HCT116 (cell line): ENCODE results near the gene AP5M1. TPM values are rescaled to one million over a fixed set of nuclear protein-coding genes. Genes with fewer than 3 reads are reported as not detected.
"Not testable (repeated sequence)": the region's sequence is repeated elsewhere in the genome, so short reads cannot be mapped to it uniquely, and the experiment has no call there.

Experiments used
- ATAC-seq: fragments of 200-7000 bp; cut with Tn5 transposase; 2 replicates; pipeline ENCODE4 v1.9.1; 2020; ENCODE audit warnings: mild to moderate bottlenecking, moderate library complexity
- BruUV-seq: library from RNA; stranded (reverse); fragments of 400-500 nt; replicated peaks from 2 replicates; lab custom pipeline; 2021; lab: Mats Ljungman, UMichigan
- CTCF ChIA-PET: fragments of 300-600 bp; sonication (Branson Sonifier 250); formaldehyde crosslinking; loops from one replicate; lab custom pipeline; 2021; ENCODE audit warnings: antibody characterized with exemption; lab: Charles Lee
- POLR2A ChIA-PET: fragments of 300-600, 350-600 bp; sonication (Branson Sonifier 250); formaldehyde crosslinking; loops from one replicate; lab custom pipeline; 2021; ENCODE audit warnings: antibody characterized with exemption; lab: Charles Lee
- RAD21 ChIA-PET, 2 experiments: fragments of 300-600 bp; sonication (Branson Sonifier 250); formaldehyde crosslinking; loops; one replicate each; lab custom pipeline; 2023; ENCODE audit warnings: low total read pairs in 2 of 2; ENCODE audit not compliant: uncharacterized antibody in 2 of 2, unreplicated experiment in 2 of 2, low non-redundant PET in 1 of 2; lab: Charles Lee
- DNase-seq: peaks from one replicate; pipeline ENCODE4 v3.0.0-alpha.2; 2010; ENCODE audit warnings: low read depth, low spot score
- H2AFZ ChIP-seq: fragments of 200-600 bp; shearing (Covaris generic), sonication (generic); 2 replicates; pipeline ENCODE4 v1.6.1; 2017; ENCODE audit warnings: low read depth, mixed run types, mixed read lengths, antibody characterized with exemption, low read length; ENCODE audit not compliant: poor library complexity, severe bottlenecking
- H3K27ac ChIP-seq: 2 replicates; pipeline ENCODE4 v1.5.1; 2012; ENCODE audit warnings: low read depth, low read length
- H3K27me3 ChIP-seq: fragments of 200-600 bp; sonication (generic); 2 replicates; pipeline ENCODE4 v1.6.1; 2016; ENCODE audit warnings: mixed run types, low read length, mixed read lengths; ENCODE audit not compliant: insufficient read depth
- H3K36me3 ChIP-seq, 2 experiments: fragments of 200-500 bp in 1 of 2; fragments of 200-600 bp in 1 of 2; sonication (Bioruptor generic) in 1 of 2; sonication (generic) in 1 of 2; 2 replicates each; pipeline versions ENCODE4 v1.5.1 to v1.6.1; 2014 to 2016; ENCODE audit warnings: low read length in 2 of 2, inconsistent platforms in 1 of 2, mixed read lengths in 1 of 2, mixed run types in 1 of 2; ENCODE audit not compliant: insufficient read depth in 2 of 2, control insufficient read depth in 1 of 2
- H3K4me1 ChIP-seq, 2 experiments: fragments of 200-600 bp in 1 of 2; sonication (generic) in 1 of 2; 2 replicates each; pipeline versions ENCODE4 v1.5.1 to v1.6.1; 2012 to 2017; ENCODE audit warnings: low read length in 2 of 2, inconsistent platforms in 1 of 2, mild to moderate bottlenecking in 1 of 2, mixed read lengths in 1 of 2, mixed run types in 1 of 2, moderate library complexity in 1 of 2; ENCODE audit not compliant: insufficient read depth in 2 of 2, control insufficient read depth in 1 of 2
- H3K4me2 ChIP-seq: fragments of 200-600 bp; sonication (generic); 2 replicates; pipeline ENCODE4 v1.6.1; 2017; ENCODE audit warnings: mixed run types, low read length, mixed read lengths
- H3K4me3 ChIP-seq, 2 experiments: fragments of 200-600 bp in 1 of 2; sonication (generic) in 1 of 2; replicated peaks in 1 of 2; 2 replicates each; pipeline ENCODE4 v1.5.1; 2011 to 2016; ENCODE audit warnings: low read length in 2 of 2, control low read depth in 1 of 2, low read depth in 1 of 2, mild to moderate bottlenecking in 1 of 2, mixed read lengths in 1 of 2, mixed run types in 1 of 2
- H3K79me2 ChIP-seq: fragments of 200-600 bp; sonication (generic); 2 replicates; pipeline ENCODE4 v1.6.1; 2017; ENCODE audit warnings: mild to moderate bottlenecking, mixed run types, low read length, moderate library complexity, mixed read lengths; ENCODE audit not compliant: insufficient read depth
- H3K9ac ChIP-seq: fragments of 200-600 bp; sonication (generic); 2 replicates; pipeline ENCODE4 v1.6.1; 2016; ENCODE audit warnings: low read length, mixed read lengths
- H3K9me2 ChIP-seq: fragments of 200-600 bp; sonication (generic), shearing (Covaris generic); 2 replicates; pipeline ENCODE4 v1.6.1; 2017; ENCODE audit warnings: mixed run types, mild to moderate bottlenecking, moderate library complexity; ENCODE audit not compliant: insufficient read depth
- H3K9me3 ChIP-seq, 2 experiments: fragments of 200-500 bp in 1 of 2; fragments of 200-600 bp in 1 of 2; sonication (Bioruptor generic) in 1 of 2; sonication (generic) in 1 of 2; 2 replicates each; pipeline ENCODE4 v1.6.1; 2014 to 2017; ENCODE audit warnings: low read length in 2 of 2, mixed read lengths in 2 of 2, inconsistent platforms in 1 of 2, low read depth in 1 of 2, mild to moderate bottlenecking in 1 of 2, mixed run types in 1 of 2, moderate library complexity in 1 of 2; ENCODE audit not compliant: control insufficient read depth in 1 of 2, insufficient read depth in 1 of 2
- H4K20me1 ChIP-seq: fragments of 200-600 bp; sonication (generic), shearing (Covaris generic); 2 replicates; pipeline ENCODE4 v1.6.1; 2017; ENCODE audit warnings: mixed run types, mild to moderate bottlenecking, moderate library complexity; ENCODE audit not compliant: insufficient read depth
- intact Hi-C: fragments of 100-400 bp; cut with micrococcal nuclease; formaldehyde crosslinking; loops from 2 replicates; pipeline ENCODE4 v1.10.0; 2022
- total RNA-seq: library from RNA; stranded (reverse); gene quantifications from one replicate; pipeline ENCODE4 v1.2.1, GENCODE V29; 2021; ENCODE audit not compliant: unreplicated experiment

AP5M1 gene
- total RNA-seq, 1 experiment from 2014 or later, result 25.3 TPM

- DNase-seq, H3K79me2 ChIP-seq, H3K36me3 ChIP-seq, CTCF ChIA-PET, H4K20me1 ChIP-seq, H3K9ac ChIP-seq, H3K4me2 ChIP-seq, H3K27me3 ChIP-seq, POLR2A ChIA-PET, intact Hi-C loops, H3K4me1 ChIP-seq, RAD21 ChIA-PET, H3K9me3 ChIP-seq, H3K4me3 ChIP-seq, ATAC-seq, H2AFZ ChIP-seq, H3K27ac ChIP-seq, BruUV-seq, H3K9me2 ChIP-seq: not testable (repeated sequence)
These were observed 63.7 kb downstream of the AP5M1 start for GRCh38 chr14:57332475-57332874.

GRCh38 chr14:57333726-57334125 lies 65.0 kb downstream of the AP5M1 start:
- intact Hi-C loops, H3K4me1 ChIP-seq, H3K4me3 ChIP-seq, RAD21 ChIA-PET, POLR2A ChIA-PET, CTCF ChIA-PET, H3K27ac ChIP-seq, H3K9me2 ChIP-seq, H3K27me3 ChIP-seq, H3K9me3 ChIP-seq, H3K79me2 ChIP-seq, H3K9ac ChIP-seq, BruUV-seq, DNase-seq, H3K4me2 ChIP-seq, ATAC-seq, H2AFZ ChIP-seq, H3K36me3 ChIP-seq, H4K20me1 ChIP-seq: not testable (repeated sequence)

- H3K27ac ChIP-seq, CTCF ChIA-PET, RAD21 ChIA-PET, H3K4me2 ChIP-seq, POLR2A ChIA-PET, ATAC-seq, intact Hi-C loops, H3K9me3 ChIP-seq, H3K27me3 ChIP-seq, H3K9me2 ChIP-seq, BruUV-seq, H3K9ac ChIP-seq, H2AFZ ChIP-seq, H3K4me1 ChIP-seq, H4K20me1 ChIP-seq, H3K4me3 ChIP-seq, DNase-seq, H3K36me3 ChIP-seq, H3K79me2 ChIP-seq: not testable (repeated sequence)
These were observed 75.0 kb downstream of the AP5M1 start for GRCh38 chr14:57343545-57344297.
